IMR-90 (cell line): ENCODE data around the gene SLC35E3. TPM values are rescaled to one million over a fixed set of nuclear protein-coding genes. Genes with fewer than 3 reads are reported as not detected.
"Not testable (repeated sequence)": the region's sequence is repeated elsewhere in the genome, so short reads cannot be mapped to it uniquely, and the experiment has no call there.

Experiments used
- ATAC-seq: fragments of 200-7000 bp; cut with Tn5 transposase; 2 replicates; pipeline ENCODE4 v1.9.1; 2020; ENCODE audit warnings: low read depth, mild to moderate bottlenecking, moderate library complexity
- BruUV-seq: library from RNA; stranded (reverse); fragments of 400-500 nt; replicated peaks from 2 replicates; lab custom pipeline; 2021; lab: Mats Ljungman, UMichigan
- CTCF ChIA-PET: fragments of 300-600 bp; formaldehyde crosslinking; extraction: SDS; loops from one replicate; lab custom pipeline; 2021; ENCODE audit warnings: antibody characterized with exemption; lab: Yijun Ruan, JAX
- POLR2A ChIA-PET: fragments of 300-600 bp; sonication (Branson Sonifier 250); formaldehyde crosslinking; loops from one replicate; lab custom pipeline; 2022; ENCODE audit warnings: antibody characterized with exemption; ENCODE audit not compliant: unreplicated experiment; lab: Charles Lee
- DNase-seq: peaks from one replicate; pipeline ENCODE4 v3.0.0; 2013
- H2AFZ ChIP-seq: replicated peaks from 2 replicates; pipeline ENCODE3; 2013; ENCODE audit warnings: low read length, mild to moderate bottlenecking; ENCODE audit not compliant: poor library complexity
- H2AK5ac ChIP-seq: 2 replicates; pipeline ENCODE4 v1.6.1; 2013; ENCODE audit warnings: low read depth, low read length, inconsistent platforms
- H2AK9ac ChIP-seq: replicated peaks from 2 replicates; pipeline ENCODE3; 2013; ENCODE audit warnings: mild to moderate bottlenecking, low read depth, low read length, moderate library complexity; ENCODE audit not compliant: poor library complexity
- H2BK120ac ChIP-seq: 2 replicates; pipeline ENCODE4 v1.6.1; 2013; ENCODE audit warnings: low read depth, low read length, inconsistent platforms
- H2BK15ac ChIP-seq: 3 replicates; pipeline ENCODE4 v1.6.1; 2013; ENCODE audit warnings: low read depth, low read length, inconsistent platforms
- H2BK20ac ChIP-seq: 2 replicates; pipeline ENCODE4 v1.6.1; 2013; ENCODE audit warnings: low read depth, mild to moderate bottlenecking, inconsistent platforms, low read length, moderate library complexity
- H2BK5ac ChIP-seq: 2 replicates; pipeline ENCODE4 v1.6.1; 2013; ENCODE audit warnings: mild to moderate bottlenecking, low read depth, low read length, inconsistent platforms; ENCODE audit not compliant: poor library complexity, severe bottlenecking
- H3K14ac ChIP-seq: replicated peaks from 2 replicates; pipeline ENCODE4 v1.6.1; 2013; ENCODE audit warnings: low read depth, low read length, inconsistent platforms
- H3K18ac ChIP-seq: 2 replicates; pipeline ENCODE4 v1.6.1; 2013; ENCODE audit warnings: low read depth, low read length, control low read depth
- H3K23ac ChIP-seq: 2 replicates; pipeline ENCODE4 v1.6.1; 2013; ENCODE audit warnings: low read depth, low read length, inconsistent platforms
- H3K27ac ChIP-seq: 2 replicates; pipeline ENCODE4 v1.5.1; 2013; ENCODE audit warnings: mild to moderate bottlenecking, control low read depth, low read length; ENCODE audit not compliant: insufficient read depth
- H3K27me3 ChIP-seq: 2 replicates; pipeline ENCODE4 v1.6.1; 2013; ENCODE audit warnings: low read length; ENCODE audit not compliant: control insufficient read depth, insufficient read depth
- H3K36me3 ChIP-seq: 2 replicates; pipeline ENCODE4 v1.6.1; 2013; ENCODE audit warnings: low read length, mixed read lengths; ENCODE audit not compliant: control insufficient read depth, insufficient read depth
- H3K4ac ChIP-seq: 2 replicates; pipeline ENCODE4 v1.6.1; 2013; ENCODE audit warnings: low read depth, low read length, inconsistent platforms
- H3K4me1 ChIP-seq: 2 replicates; pipeline ENCODE4 v1.6.1; 2013; ENCODE audit warnings: low read length, mixed read lengths; ENCODE audit not compliant: control insufficient read depth, insufficient read depth
- H3K4me2 ChIP-seq: 2 replicates; pipeline ENCODE4 v1.6.1; 2013; ENCODE audit warnings: low read depth, mild to moderate bottlenecking, control low read depth, low read length, moderate library complexity
- H3K4me3 ChIP-seq: 2 replicates; pipeline ENCODE4 v1.5.1; 2013; ENCODE audit warnings: low read depth, mild to moderate bottlenecking, control low read depth, low read length, moderate library complexity; ENCODE audit not compliant: insufficient read depth
- H3K56ac ChIP-seq: 2 replicates; pipeline ENCODE4 v1.6.1; 2013; ENCODE audit warnings: low read length, inconsistent platforms; ENCODE audit not compliant: insufficient read depth; ENCODE audit errors: extremely low read depth
- H3K79me1 ChIP-seq, 2 experiments: 2 replicates each; pipeline ENCODE4 v1.6.1; 2013; ENCODE audit warnings: low read length in 2 of 2, inconsistent platforms in 1 of 2, low read depth in 1 of 2
- H3K9ac ChIP-seq: 2 replicates; pipeline ENCODE4 v1.6.1; 2013; ENCODE audit warnings: low read depth, low read length, control low read depth
- H3K9me1 ChIP-seq: 2 replicates; pipeline ENCODE4 v1.6.1; 2013; ENCODE audit warnings: low read length, inconsistent platforms; ENCODE audit not compliant: insufficient read depth
- H3K9me3 ChIP-seq: 2 replicates; pipeline ENCODE4 v1.6.1; 2013; ENCODE audit warnings: low read length; ENCODE audit not compliant: control insufficient read depth, insufficient read depth
- H4K20me1 ChIP-seq: 2 replicates; pipeline ENCODE4 v1.6.1; 2013; ENCODE audit warnings: low read length, inconsistent platforms; ENCODE audit not compliant: insufficient read depth
- H4K5ac ChIP-seq: 2 replicates; pipeline ENCODE4 v1.6.1; 2013; ENCODE audit warnings: mild to moderate bottlenecking, low read depth, low read length, control low read depth
- H4K8ac ChIP-seq, 2 experiments: 2 replicates each; pipeline ENCODE4 v1.6.1; 2013; ENCODE audit warnings: low read depth in 2 of 2, low read length in 2 of 2, control low read depth in 1 of 2, inconsistent platforms in 1 of 2
- H4K91ac ChIP-seq: 2 replicates; pipeline ENCODE4 v1.6.1; 2013; ENCODE audit warnings: low read depth, low read length, inconsistent platforms; ENCODE audit not compliant: insufficient read depth
- MAFK ChIP-seq: IDR thresholded peaks from 2 replicates; pipeline ENCODE4 v1.6.1; 2012; ENCODE audit warnings: low read depth, low read length, improper control_type of control experiment
- RCOR1 ChIP-seq: IDR thresholded peaks from 2 replicates; pipeline ENCODE4 v1.6.1; 2012; ENCODE audit warnings: mild to moderate bottlenecking, low read length, improper control_type of control experiment; ENCODE audit not compliant: insufficient replicate concordance
- WGBS, 2 experiments: methylation state at CpG; one replicate each; pipeline versions ENCODE4 v1.1.5 to v1.1.7; 2013; ENCODE audit warnings: missing lambda C conversion rate in 2 of 2; ENCODE audit not compliant: insufficient read length in 1 of 2; ENCODE audit errors: extremely low coverage in 2 of 2; 5-methylcytosine and 5-hydroxymethylcytosine counted together
- dilution Hi-C: fragments of 300-500 bp; cut with HindIII; formaldehyde crosslinking; loops from one replicate; pipeline ENCODE4 v1.14.3; 2018; ENCODE audit warnings: low sequenced_read_pairs; ENCODE audit not compliant: unreplicated experiment
- in situ Hi-C: fragments of 300-500 bp; cut with MboI; formaldehyde crosslinking; loops from 3 replicates; pipeline ENCODE4 v1.14.3; 2019; ENCODE audit warnings: low sequenced_read_pairs, inconsistent platforms, mixed read lengths
- intact Hi-C: fragments of 100-400 bp; cut with micrococcal nuclease; formaldehyde crosslinking; loops from 2 replicates; pipeline ENCODE4 v1.10.0; 2022
- polyA plus RNA-seq, 3 experiments: library from polyadenylated mRNA; depleted of rRNA; stranded (reverse); fragments of >200 nt; gene quantifications; 2 replicates each; pipeline ENCODE4 v1.2.3, GENCODE V29; 2012; ENCODE audit warnings: low replicate concordance in 1 of 3
- total RNA-seq: library from RNA; depleted of rRNA; stranded (reverse); fragments of >200 nt; gene quantifications from 2 replicates; pipeline ENCODE4 v1.2.3, GENCODE V29; 2012
- TF ChIP-seq, protein P1 (sequence below): fragments of 150-350 bp; IDR thresholded peaks from 2 replicates; pipeline ENCODE4 v1.6.1; 2017; ENCODE audit warnings: mild to moderate bottlenecking, antibody characterized with exemption, low read length, low read depth
- TF ChIP-seq, protein P2 (sequence below): fragments of 150-350 bp; IDR thresholded peaks from 2 replicates; pipeline ENCODE4 v1.6.1; 2016; ENCODE audit warnings: low read depth, mild to moderate bottlenecking, low read length, moderate library complexity, borderline replicate concordance

The SLC35E3 gene
- total and polyA plus RNA-seq, 2 of the 4 experiments (the other 2 are of a cell fraction): 3.6 to 5.1 TPM

DNA sequence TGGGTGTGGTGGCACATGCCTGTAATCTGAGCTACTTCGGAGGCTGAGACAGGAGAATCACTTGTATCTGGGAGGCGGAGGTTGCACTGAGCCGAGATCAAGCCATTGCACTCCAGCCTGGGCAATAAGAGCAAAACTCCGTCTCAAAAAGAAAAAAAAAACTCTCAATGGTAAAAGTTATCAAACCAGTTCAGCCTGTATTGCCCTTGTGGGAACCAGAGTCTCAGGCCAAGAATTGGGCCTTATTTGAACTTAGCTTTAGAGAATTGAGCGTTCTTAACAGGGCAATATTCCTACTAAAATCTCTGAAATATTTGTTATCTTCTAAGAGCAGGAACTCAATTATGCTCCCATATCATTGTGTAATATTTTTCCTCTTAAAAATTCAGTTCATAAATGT is 54.3 kb downstream of the SLC35E3 start:
- H4K91ac ChIP-seq: no peak overlapping the region
- H3K36me3 ChIP-seq: no peaks in the 10 kb centered on the region
- no peak overlapping the region for H3K9ac ChIP-seq
- H3K14ac ChIP-seq: no peak overlapping the region
- no peak overlapping the region for H3K4me3 ChIP-seq
- peaks cover 5% of the 10 kb centered on the region; the same call in 1 of the 2 replicates for H3K9me1 ChIP-seq
- ChIA-PET POLR2A (no interaction called here), CTCF (no interaction called here)
- BruUV-seq: no TSS peak
- H2AK9ac ChIP-seq: no peak overlapping the region
- H2AK5ac ChIP-seq: no peak overlapping the region
- no peak overlapping the region for H2BK5ac ChIP-seq
- no peak overlapping the region for H2BK20ac ChIP-seq
- H3K4ac ChIP-seq: no peak overlapping the region
- no peak overlapping the region for H3K4me2 ChIP-seq
- H3K4me1 ChIP-seq: peaks cover 2% of the 10 kb centered on the region; the same call in 1 of the 2 replicates
- H4K8ac ChIP-seq: no peak overlapping the region
- H3K9me3 ChIP-seq: no peaks in the 10 kb centered on the region
- in situ Hi-C loops (no loop called here), intact Hi-C loops (loop anchor here (10.0 kb wide), 1 partner anchor 575 kb away; the partner anchor contains the start of gene IL26), dilution Hi-C loops (no loop called here)
- H4K20me1 ChIP-seq: no peaks in the 10 kb centered on the region
- no peak overlapping the region for H2BK15ac ChIP-seq
- no peak overlapping the region for H4K5ac ChIP-seq
- no peak overlapping the region for H3K23ac ChIP-seq
- H3K18ac ChIP-seq: no peak overlapping the region
- no peaks in the 10 kb centered on the region for H3K27me3 ChIP-seq
- no peak overlapping the region for H3K27ac ChIP-seq
- H2AFZ ChIP-seq: no peak overlapping the region
- no peak for DNase-seq
- TF ChIP-seq RCOR1: no peak
- TF ChIP-seq, protein P1, sequence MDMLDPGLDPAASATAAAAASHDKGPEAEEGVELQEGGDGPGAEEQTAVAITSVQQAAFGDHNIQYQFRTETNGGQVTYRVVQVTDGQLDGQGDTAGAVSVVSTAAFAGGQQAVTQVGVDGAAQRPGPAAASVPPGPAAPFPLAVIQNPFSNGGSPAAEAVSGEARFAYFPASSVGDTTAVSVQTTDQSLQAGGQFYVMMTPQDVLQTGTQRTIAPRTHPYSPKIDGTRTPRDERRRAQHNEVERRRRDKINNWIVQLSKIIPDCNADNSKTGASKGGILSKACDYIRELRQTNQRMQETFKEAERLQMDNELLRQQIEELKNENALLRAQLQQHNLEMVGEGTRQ: no peak
- no peak for TF ChIP-seq MAFK
- TF ChIP-seq, protein P2, sequence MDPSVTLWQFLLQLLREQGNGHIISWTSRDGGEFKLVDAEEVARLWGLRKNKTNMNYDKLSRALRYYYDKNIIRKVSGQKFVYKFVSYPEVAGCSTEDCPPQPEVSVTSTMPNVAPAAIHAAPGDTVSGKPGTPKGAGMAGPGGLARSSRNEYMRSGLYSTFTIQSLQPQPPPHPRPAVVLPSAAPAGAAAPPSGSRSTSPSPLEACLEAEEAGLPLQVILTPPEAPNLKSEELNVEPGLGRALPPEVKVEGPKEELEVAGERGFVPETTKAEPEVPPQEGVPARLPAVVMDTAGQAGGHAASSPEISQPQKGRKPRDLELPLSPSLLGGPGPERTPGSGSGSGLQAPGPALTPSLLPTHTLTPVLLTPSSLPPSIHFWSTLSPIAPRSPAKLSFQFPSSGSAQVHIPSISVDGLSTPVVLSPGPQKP: no peak
- no peak for ATAC-seq
- H3K56ac ChIP-seq: no peak overlapping the region
- H3K79me1 ChIP-seq: no peaks in the 10 kb centered on the region
- WGBS, 2 experiments: no CpG with 5 or more reads among the region's 5 CpGs
- no peak overlapping the region for H2BK120ac ChIP-seq

DNA sequence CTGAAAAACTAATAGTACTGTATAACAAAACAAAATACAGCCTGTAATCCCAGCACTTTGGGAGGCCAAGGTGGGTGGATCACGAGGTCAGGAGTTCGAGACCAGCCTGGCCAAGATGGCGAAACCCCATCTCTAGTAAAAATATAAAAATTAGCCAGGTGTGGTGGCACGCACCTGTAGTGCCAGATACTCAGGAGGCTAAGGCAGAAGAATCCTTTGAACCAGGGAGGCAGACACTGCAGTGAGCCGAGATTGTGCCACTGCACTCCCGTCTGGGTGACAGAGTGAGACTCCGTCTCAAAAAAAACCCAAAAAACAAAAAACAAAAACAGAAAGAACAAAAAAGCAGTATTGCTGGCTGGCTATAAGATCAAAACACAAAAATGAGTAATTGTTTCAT is 55.1 kb downstream of the SLC35E3 start:
- H3K4me2 ChIP-seq, H2BK20ac ChIP-seq, H3K23ac ChIP-seq, H3K4me3 ChIP-seq, H3K79me1 ChIP-seq, dilution Hi-C loops, H3K36me3 ChIP-seq, H3K9me3 ChIP-seq, H3K4me1 ChIP-seq, H2BK5ac ChIP-seq, H4K91ac ChIP-seq, H2AK5ac ChIP-seq, H2AK9ac ChIP-seq, H3K18ac ChIP-seq, H2AFZ ChIP-seq, H3K9me1 ChIP-seq, H4K20me1 ChIP-seq, H2BK15ac ChIP-seq, CTCF ChIA-PET, BruUV-seq, H3K14ac ChIP-seq, H3K9ac ChIP-seq, in situ Hi-C loops, DNase-seq, H3K27ac ChIP-seq, H4K5ac ChIP-seq, ATAC-seq, H3K27me3 ChIP-seq, H3K56ac ChIP-seq, H3K4ac ChIP-seq, POLR2A ChIA-PET, H2BK120ac ChIP-seq, H4K8ac ChIP-seq: not testable (repeated sequence)
- intact Hi-C loops: loop anchor here (10.0 kb wide), 1 partner anchor 576 kb away; the partner anchor contains the start of gene IL26
- WGBS, 2 experiments: 100% methylated on average over 2 of the region's 7 CpGs; no CpG with 5 or more reads in 1 of the 2 experiments
